AG04449 (cell line): Measurements from ENCODE around the gene BRINP3.

Experiments used
- CTCF ChIA-PET: fragments of 350-600 bp; formaldehyde crosslinking; extraction: SDS; loops from one replicate; lab custom pipeline; 2021; ENCODE audit warnings: antibody characterized with exemption; lab: Yijun Ruan, JAX
- POLR2A ChIA-PET: fragments of 400-600, 350-600 bp; formaldehyde crosslinking; extraction: SDS; loops from one replicate; lab custom pipeline; 2020; ENCODE audit warnings: antibody characterized with exemption, inconsistent platforms; lab: Yijun Ruan, JAX
- DNase-seq: peaks from one replicate; pipeline ENCODE4 v3.0.0-alpha.2; 2010; ENCODE audit warnings: low read depth, low spot score
- H3K4me3 ChIP-seq: 2 replicates; pipeline ENCODE4 v1.5.1; 2011; ENCODE audit warnings: low read depth, mild to moderate bottlenecking, control low read depth, low read length
- CTCF ChIP-seq: IDR thresholded peaks from one replicate; pipeline ENCODE4 v1.5.1; 2011; ENCODE audit warnings: mild to moderate bottlenecking, moderate library complexity, low read length, control low read depth, inconsistent platforms; ENCODE audit not compliant: insufficient read depth; ENCODE audit errors: missing control alignments

BRINP3 gene

GRCh38 chr1:190312763-190313162 lies 164.9 kb downstream of the BRINP3 start:
- ChIA-PET CTCF (no interaction called here), POLR2A (no interaction called here)
- no peak for DNase-seq
- no peak for TF ChIP-seq CTCF
- H3K4me3 ChIP-seq = no peak overlapping the region

- ChIA-PET POLR2A (no interaction called here), CTCF (no interaction called here)
- TF ChIP-seq CTCF = no peak
- H3K4me3 ChIP-seq = no peak overlapping the region
- no peak for DNase-seq
These were observed 174.2 kb downstream of the BRINP3 start for GRCh38 chr1:190303501-190303900.

- H3K4me3 ChIP-seq = no peak overlapping the region
- POLR2A ChIA-PET = no interaction called here
- DNase-seq = no peak
- CTCF ChIA-PET = no interaction called here
- no peak for TF ChIP-seq CTCF
These were observed 181.2 kb downstream of the BRINP3 start for GRCh38 chr1:190296453-190296852.

GRCh38 chr1:190289897-190290296 lies 187.8 kb downstream of the BRINP3 start:
- DNase-seq = no peak
- ChIA-PET POLR2A (no interaction called here), CTCF (no interaction called here)
- H3K4me3 ChIP-seq = no peak overlapping the region
- no peak for TF ChIP-seq CTCF

- CTCF ChIA-PET = no interaction called here
- DNase-seq = no peak
- POLR2A ChIA-PET = no interaction called here
These were observed 191.6 kb downstream of the BRINP3 start for GRCh38 chr1:190286111-190286510.

GRCh38 chr1:190277107-190277506 lies 200.6 kb downstream of the BRINP3 start:
- CTCF ChIA-PET = no interaction called here
- no peak for DNase-seq
- no peak overlapping the region for H3K4me3 ChIP-seq
- no peak for TF ChIP-seq CTCF
- POLR2A ChIA-PET = no interaction called here

More at GRCh38 chr1:190286111-190286510, 191.6 kb downstream of the BRINP3 start:
- no peak for TF ChIP-seq CTCF
- no peak overlapping the region for H3K4me3 ChIP-seq

GRCh38 chr1:190274721-190275120 lies 202.9 kb downstream of the BRINP3 start:
- H3K4me3 ChIP-seq = no peak overlapping the region
- TF ChIP-seq CTCF = no peak
- ChIA-PET CTCF (no interaction called here), POLR2A (no interaction called here)
- DNase-seq = no peak
